ENCODE results near the gene LAMA4. TPM values are rescaled to one million over a fixed set of nuclear protein-coding genes. Genes with fewer than 3 reads are reported as not detected.

The LAMA4 gene
- total RNA-seq, 1 donor from 2014 or later: 56.5 TPM

GRCh38 chr6:112081569-112081968 lies 172.8 kb downstream of the LAMA4 start:
- H3K4me3 ChIP-seq: no peak overlapping the region
- peaks cover 9% of the 10 kb centered on the region for H3K4me1 ChIP-seq
- no peaks in the 10 kb centered on the region for H3K27me3 ChIP-seq
- intact Hi-C loops (cut with DNase I): no loop called here
- H3K36me3 ChIP-seq: peaks cover 5 to 37% of the 10 kb centered on the region in 2 donors
- no peak for TF ChIP-seq CTCF (IDR thresholded peaks at IDR 0.05)
- no peak for TF ChIP-seq POLR2A (IDR thresholded peaks at IDR 0.05)
- TF ChIP-seq POLR2AphosphoS5 (IDR thresholded peaks at IDR 0.05; ENCODE audit: insufficient read depth in 1 of 2, low read depth in 1 of 2): no peak
- no peak for DNase-seq (ENCODE audit: extremely low spot score in 2 of 2)
- H3K9me3 ChIP-seq: no peaks in the 10 kb centered on the region
- no peak overlapping the region for H3K27ac ChIP-seq

- Histone ChIP-seq H3K27ac (no peak overlapping the region), H3K4me3 (no peak overlapping the region), H3K9me3 (no peaks in the 10 kb centered on the region), H3K4me1 (no peaks in the 10 kb centered on the region), H3K36me3 (peaks cover 0 to 14% of the 10 kb centered on the region in 2 donors), H3K27me3 (no peaks in the 10 kb centered on the region)
- DNase-seq (ENCODE audit: extremely low spot score in 2 of 2): no peak
- TF ChIP-seq POLR2AphosphoS5 (IDR thresholded peaks at IDR 0.05; ENCODE audit: insufficient read depth in 1 of 2, low read depth in 1 of 2) (no peak), CTCF (IDR thresholded peaks at IDR 0.05) (no peak), POLR2A (IDR thresholded peaks at IDR 0.05) (no peak)
- intact Hi-C loops (cut with DNase I): no loop called here
Observed at GRCh38 chr6:112066606-112067005, 187.8 kb downstream of the LAMA4 start.

GRCh38 chr6:112065426-112065986 lies 188.9 kb downstream of the LAMA4 start:
- Histone ChIP-seq H3K36me3 (peaks cover 0 to 8% of the 10 kb centered on the region in 2 donors), H3K4me1 (no peaks in the 10 kb centered on the region), H3K4me3 (no peak overlapping the region), H3K9me3 (no peaks in the 10 kb centered on the region), H3K27me3 (no peaks in the 10 kb centered on the region), H3K27ac (no peak overlapping the region)
- intact Hi-C loops (cut with DNase I): no loop called here
- TF ChIP-seq POLR2AphosphoS5 (IDR thresholded peaks at IDR 0.05; ENCODE audit: insufficient read depth in 1 of 2, low read depth in 1 of 2) (no peak), POLR2A (IDR thresholded peaks at IDR 0.05) (no peak), CTCF (IDR thresholded peaks at IDR 0.05) (no peak)
- DNase-seq (ENCODE audit: extremely low spot score in 2 of 2): no peak

GRCh38 chr6:112062966-112063365 lies 191.4 kb downstream of the LAMA4 start:
- H3K27ac ChIP-seq: no peak overlapping the region
- H3K36me3 ChIP-seq: no peaks in the 10 kb centered on the region
- TF ChIP-seq CTCF (IDR thresholded peaks at IDR 0.05): no peak
- no peak for TF ChIP-seq POLR2AphosphoS5 (IDR thresholded peaks at IDR 0.05; ENCODE audit: insufficient read depth in 1 of 2, low read depth in 1 of 2)
- no peak for TF ChIP-seq POLR2A (IDR thresholded peaks at IDR 0.05)
- H3K9me3 ChIP-seq: no peaks in the 10 kb centered on the region
- no peaks in the 10 kb centered on the region for H3K4me1 ChIP-seq
- no peak for DNase-seq (ENCODE audit: extremely low spot score in 2 of 2)
- H3K27me3 ChIP-seq: no peaks in the 10 kb centered on the region
- intact Hi-C loops (cut with DNase I): no loop called here
- no peak overlapping the region for H3K4me3 ChIP-seq

GRCh38 chr6:112061605-112062004 lies 192.8 kb downstream of the LAMA4 start:
- intact Hi-C loops (cut with DNase I): no loop called here

More at GRCh38 chr6:112061605-112062004, 192.8 kb downstream of the LAMA4 start:
- no peaks in the 10 kb centered on the region for H3K9me3 ChIP-seq
- no peaks in the 10 kb centered on the region for H3K36me3 ChIP-seq
- no peaks in the 10 kb centered on the region for H3K27me3 ChIP-seq
- H3K4me3 ChIP-seq: no peak overlapping the region
- TF ChIP-seq POLR2AphosphoS5 (IDR thresholded peaks at IDR 0.05; ENCODE audit: insufficient read depth in 1 of 2, low read depth in 1 of 2) (no peak), CTCF (IDR thresholded peaks at IDR 0.05) (no peak), POLR2A (IDR thresholded peaks at IDR 0.05) (no peak)
- no peak for DNase-seq (ENCODE audit: extremely low spot score in 2 of 2)
- H3K4me1 ChIP-seq: no peaks in the 10 kb centered on the region
- no peak overlapping the region for H3K27ac ChIP-seq

Data from vagina (tissue), 2 donors.